Heart left ventricle (tissue), 16 donors: ENCODE measurements around the gene FAM76B. TPM values are rescaled to one million over a fixed set of nuclear protein-coding genes. Genes with fewer than 3 reads are reported as not detected.
A peak's percentile ranks its signal among the peaks of the same experiment; 100 is the strongest.

Experiments used
- ATAC-seq, 4 donors: fragments of 200-7000 bp; cut with Tn5 transposase; one replicate each; pipeline ENCODE4 v1.9.1; 2020 to 2022; ENCODE audit warnings: moderate library complexity in 4 of 4, mild to moderate bottlenecking in 3 of 4, moderate number of reproducible peaks in 1 of 4
- DNase-seq, 5 donors: peaks; one replicate each; pipeline ENCODE4 v3.0.0-alpha.2; 2020
- H3K27ac ChIP-seq, 12 donors: fragments of 200-600 bp; sonication (generic) in 4 of 12; one replicate each; pipeline versions ENCODE4 v1.5.0 to v1.8.0; 2016 to 2022; ENCODE audit warnings: mild to moderate bottlenecking in 2 of 12
- H3K27me3 ChIP-seq, 9 donors: fragments of 200-600 bp; sonication (generic) in 2 of 9; one replicate each; pipeline versions ENCODE4 v1.5.1 to v1.8.0; 2016 to 2022; ENCODE audit warnings: mild to moderate bottlenecking in 3 of 9
- H3K36me3 ChIP-seq, 9 donors: fragments of 200-600 bp; sonication (generic) in 2 of 9; one replicate each; pipeline versions ENCODE4 v1.5.0 to v1.8.0; 2018 to 2022; ENCODE audit warnings: mild to moderate bottlenecking in 2 of 9
- H3K4me1 ChIP-seq, 12 donors: fragments of 200-600 bp; sonication (generic) in 4 of 12; one replicate each; pipeline versions ENCODE4 v1.5.0 to v1.8.0; 2016 to 2022; ENCODE audit warnings: mild to moderate bottlenecking in 3 of 12
- H3K4me3 ChIP-seq, 12 donors: fragments of 200-600 bp; sonication (generic) in 4 of 12; one replicate each; pipeline versions ENCODE4 v1.5.0 to v1.8.0; 2017 to 2022; ENCODE audit warnings: mild to moderate bottlenecking in 9 of 12, moderate library complexity in 4 of 12
- H3K9me3 ChIP-seq, 12 donors: fragments of 200-600 bp; sonication (generic) in 4 of 12; one replicate each; pipeline versions ENCODE4 v1.5.0 to v1.8.0; 2016 to 2022; ENCODE audit warnings: mild to moderate bottlenecking in 1 of 12
- POLR2A ChIP-seq, 2 donors: fragments of 450-650 bp; IDR thresholded peaks; one replicate each; pipeline ENCODE4 v1.6.1; 2017; ENCODE audit warnings: antibody characterized with exemption in 2 of 2, mild to moderate bottlenecking in 2 of 2, moderate library complexity in 2 of 2
- WGBS, 4 donors: extraction: QIAGEN DNeasy Blood & Tissue Kit in 2 of 4; methylation state at CpG; one replicate each; pipeline versions ENCODE4 v1.1.5 to v1.1.7; 2013 to 2018; 5-methylcytosine and 5-hydroxymethylcytosine counted together
- intact Hi-C, 10 donors: fragments of 100-400 bp; cut with DNase I; formaldehyde crosslinking; loops; one replicate each; pipeline versions ENCODE4 v1.11.1 to v1.14.2; 2022
- long read RNA-seq, 3 donors: library from polyadenylated mRNA; unstranded; transcript quantifications; one replicate each; pipeline ENCODE4 v2.0.0, GENCODE V29; 2020 to 2021
- polyA plus RNA-seq, 2 donors: library from polyadenylated mRNA; stranded (reverse); fragments of 200-250 nt; gene quantifications; one replicate each; pipeline ENCODE4 v1.2.3, GENCODE V29; 2013
- total RNA-seq, 9 donors: library from RNA; depleted of rRNA in 2 of 9; stranded (reverse); fragments of >200 nt in 2 of 9; fragmentation: NEBNext Ultra II Directional in 3 of 9; extraction: Animal tissue kit (Norgen Biotek cat#: 25700) in 3 of 9; gene quantifications; one replicate each; pipeline versions ENCODE4 v1.1.0 to v1.2.4, GENCODE V29; 2016 to 2023
- TF ChIP-seq, protein P1 (sequence below), 12 donors: fragments of 200-600 bp; sonication (generic) in 4 of 12; IDR thresholded peaks; one replicate each; pipeline versions ENCODE4 v1.5.0 to v1.8.0; 2018 to 2022; ENCODE audit warnings: antibody characterized with exemption in 12 of 12, mild to moderate bottlenecking in 5 of 12
- donor health status: ischemic (EF 13 %, LVEDD 7.1; RV severe dilation, severe dysfunction).
- donor health status: healthy with polysubstance abuse.
- donor health status: DM: no; HTN: yes; CAD: no.
- donor health status: DM: no; HTN: no; CAD: no.
- donor health status: ischemic (EF 25% LVEDD 6.9; RV normal size, moderate dysfunction).
- donor health status: ischemic (EF 25% LVEDD 5.7; RV mildly dilated, moderate dysfunction).
- donor health status: healthy.
- donor health status: DM: yes; HTN: yes; CAD: no.
- donor health status: ischemic (EF 35%, LVEDD 5.7; RV mildly dilated, moderate dysfunction).
- donor health status: nonischemic (EF 11% LVEDD 7.7; RV severe dilation, severe dysfunction).
- donor health status: DM: yes; HTN: yes; CAD: no.
- donor health status: PGD.
- donor health status: ischemic (EF 29% LVEDD 5.4; RV normal size, mild dysfunction).
- donor health status: nonischemic (EF 23%, LVEDD 6.1; RV moderate dilation, normal function).

The FAM76B gene
- total RNA-seq (10 to 100 TPM in 3 of 9 donors, 1 to 10 TPM in 6; 4.6 to 13.2 (median 7.2) TPM), polyA plus RNA-seq (1 to 10 TPM; 4.9 to 5.8 TPM)
- long read RNA-seq, donor 1, partial matches to known transcripts: 1 of 8 reads
- long read RNA-seq, donor 1, other reads (novel, unspliced or antisense): 5 of 8 reads
- long read RNA-seq, donor 2, partial matches to known transcripts: 2 of 8 reads
- long read RNA-seq, donor 2, other reads (novel, unspliced or antisense): 3 of 8 reads
- long read RNA-seq, donor 3, transcript FAM76B-201 (10 exons, 3,952 nt): major isoform, 7 of 11 reads
- long read RNA-seq, donor 3, partial matches to known transcripts: 1 of 11 reads
- long read RNA-seq, donor 3, other reads (novel, unspliced or antisense): 1 of 11 reads

DNA sequence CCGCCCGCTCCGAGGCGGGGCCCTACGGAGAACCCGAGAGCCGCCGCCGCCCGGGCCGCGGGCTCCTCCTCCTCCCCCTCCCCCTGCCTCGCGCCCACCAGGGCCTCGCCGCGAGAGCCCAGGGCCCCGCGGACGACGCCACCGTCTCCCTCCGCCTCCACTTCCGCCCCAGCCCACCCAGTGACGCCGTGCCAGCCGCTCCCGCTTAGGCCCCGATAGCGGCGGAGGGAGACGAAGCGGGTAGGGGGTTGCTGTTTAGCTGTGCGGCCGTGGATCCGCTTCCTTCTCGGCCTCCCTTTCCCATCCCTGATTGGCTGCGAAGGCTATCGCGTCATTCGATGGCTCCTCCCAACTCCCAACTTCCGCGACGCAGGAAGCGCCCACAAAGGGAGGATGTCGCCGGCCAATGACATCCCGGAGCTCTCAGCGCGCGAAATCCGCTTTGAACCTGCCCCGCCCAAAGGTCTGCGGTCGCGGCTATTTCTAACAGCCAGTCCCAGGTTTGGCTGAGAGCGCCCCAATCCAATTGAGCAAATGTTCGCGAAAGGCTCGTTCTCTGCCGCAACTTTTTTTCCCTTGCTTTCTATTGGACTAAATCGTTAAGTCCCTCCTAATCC lies at the start of gene FAM76B:
Gene FAM76B, minus strand, starts transcription at position 277 of the 617 bp plus-strand sequence. CDS start 304 bp downstream, outside the sequence.
- DNase-seq (peak; percentile 97 to 98 (median 98)), ATAC-seq (peak; percentile 94 to 96 (median 95))
- Histone ChIP-seq H3K27me3 (no peaks in the 10 kb centered on the region), H3K9me3 (no peaks in the 10 kb centered on the region), H3K4me1 (peaks cover 3 to 31% (median 23%) of the 10 kb centered on the region in 12 donors), H3K27ac (peak within 1 kb of the TSS; percentile 93 to 99 (median 99)), H3K36me3 (peaks cover 0 to 35% (median 29%) of the 10 kb centered on the region in 9 donors), H3K4me3 (peak within 1 kb of the TSS; percentile 55 to 95 (median 83))
- TF ChIP-seq, protein P1, sequence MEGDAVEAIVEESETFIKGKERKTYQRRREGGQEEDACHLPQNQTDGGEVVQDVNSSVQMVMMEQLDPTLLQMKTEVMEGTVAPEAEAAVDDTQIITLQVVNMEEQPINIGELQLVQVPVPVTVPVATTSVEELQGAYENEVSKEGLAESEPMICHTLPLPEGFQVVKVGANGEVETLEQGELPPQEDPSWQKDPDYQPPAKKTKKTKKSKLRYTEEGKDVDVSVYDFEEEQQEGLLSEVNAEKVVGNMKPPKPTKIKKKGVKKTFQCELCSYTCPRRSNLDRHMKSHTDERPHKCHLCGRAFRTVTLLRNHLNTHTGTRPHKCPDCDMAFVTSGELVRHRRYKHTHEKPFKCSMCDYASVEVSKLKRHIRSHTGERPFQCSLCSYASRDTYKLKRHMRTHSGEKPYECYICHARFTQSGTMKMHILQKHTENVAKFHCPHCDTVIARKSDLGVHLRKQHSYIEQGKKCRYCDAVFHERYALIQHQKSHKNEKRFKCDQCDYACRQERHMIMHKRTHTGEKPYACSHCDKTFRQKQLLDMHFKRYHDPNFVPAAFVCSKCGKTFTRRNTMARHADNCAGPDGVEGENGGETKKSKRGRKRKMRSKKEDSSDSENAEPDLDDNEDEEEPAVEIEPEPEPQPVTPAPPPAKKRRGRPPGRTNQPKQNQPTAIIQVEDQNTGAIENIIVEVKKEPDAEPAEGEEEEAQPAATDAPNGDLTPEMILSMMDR (IDR thresholded peaks at IDR 0.05): no peak
- TF ChIP-seq POLR2A (IDR thresholded peaks at IDR 0.05): peak in 1 of 2 donors; percentile 87
- intact Hi-C loops: loop anchor here in 1 of 10 donors (2.0 kb wide), 1 partner anchor 599 kb away; the partner anchor contains the start of gene CCDC82
- 0 to 1% (median 1%) methylated on average over 11 to 62 of the region's 62 CpGs for WGBS, 4 donors

- WGBS, 4 donors: 8 to 18% (median 10%) methylated on average over 3 of the region's 3 CpGs
These were observed 46.3 kb upstream of the FAM76B start for GRCh38 chr11:95835768-95836488.

GRCh38 chr11:95835351-95835750 lies 45.8 kb upstream of the FAM76B start:
- TF ChIP-seq POLR2A (IDR thresholded peaks at IDR 0.05): no peak
- TF ChIP-seq, protein P1 (IDR thresholded peaks at IDR 0.05): no peak
- Histone ChIP-seq H3K27me3 (no peaks in the 10 kb centered on the region), H3K27ac (no peak overlapping the region), H3K4me1 (peaks cover 0 to 11% (median 0%) of the 10 kb centered on the region in 12 donors), H3K9me3 (no peaks in the 10 kb centered on the region), H3K4me3 (no peak overlapping the region), H3K36me3 (peaks cover 0 to 99% (median 63%) of the 10 kb centered on the region in 9 donors)
- intact Hi-C loops: loop anchor here (5.0 to 10.0 kb wide), 9 partner anchors 89 to 592 kb away; partner anchors contain the start of genes JRKL (in 7 of the 10), MAML2 (in 7 of the 10) and MTMR2 (in 1 of the 10)
- 45 to 61% (median 51%) methylated on average over 3 of the region's 3 CpGs for WGBS, 4 donors
- ATAC-seq (peak in 1 of 4 donors; percentile 10), DNase-seq (no peak)

More at GRCh38 chr11:95835768-95836488, 46.3 kb upstream of the FAM76B start:
- peaks cover 0 to 11% (median 0%) of the 10 kb centered on the region in 12 donors for H3K4me1 ChIP-seq
- peak overlapping the region in 3 of 12 donors; percentile 27 to 59 (median 29) for H3K27ac ChIP-seq
- DNase-seq: peak; percentile 36 to 60 (median 48)
- no peak for TF ChIP-seq POLR2A (IDR thresholded peaks at IDR 0.05)
- TF ChIP-seq, protein P1 (IDR thresholded peaks at IDR 0.05): peak; percentile 76 to 93 (median 87)
- H3K36me3 ChIP-seq: peaks cover 0 to 99% (median 63%) of the 10 kb centered on the region in 9 donors
- intact Hi-C loops: loop anchor here (2.0 to 10.0 kb wide), 10 partner anchors 89 to 591 kb away; partner anchors contain the start of genes JRKL (in 7 of the 10), MAML2 (in 7 of the 10), CCDC82 (in 1 of the 10) and MTMR2 (in 1 of the 10)
- H3K27me3 ChIP-seq: no peaks in the 10 kb centered on the region
- H3K9me3 ChIP-seq: no peaks in the 10 kb centered on the region
- no peak overlapping the region for H3K4me3 ChIP-seq
- peak; percentile 83 to 97 (median 95) for ATAC-seq
